HG03575 (cell line): ENCODE data around the gene CBARP.

Experiments
- ATAC-seq: cut with Tn5 transposase; IDR thresholded peaks from one replicate; pipeline ENCODE4 v1.9.1; 2021; ENCODE audit not compliant: unreplicated experiment, insufficient number of reproducible peaks, low FRiP score; ENCODE audit errors: extremely low read depth

CBARP gene

GRCh38 chr19:1237754-1238368, at the start of gene CBARP:
CBARP (minus strand) TSS chr19:1238005; CDS start chr19:1236100, 1,905 bp downstream.
- no peak for ATAC-seq

GRCh38 chr19:1286487-1287353, 48.9 kb upstream of the CBARP start:
- no peak for ATAC-seq

DNA sequence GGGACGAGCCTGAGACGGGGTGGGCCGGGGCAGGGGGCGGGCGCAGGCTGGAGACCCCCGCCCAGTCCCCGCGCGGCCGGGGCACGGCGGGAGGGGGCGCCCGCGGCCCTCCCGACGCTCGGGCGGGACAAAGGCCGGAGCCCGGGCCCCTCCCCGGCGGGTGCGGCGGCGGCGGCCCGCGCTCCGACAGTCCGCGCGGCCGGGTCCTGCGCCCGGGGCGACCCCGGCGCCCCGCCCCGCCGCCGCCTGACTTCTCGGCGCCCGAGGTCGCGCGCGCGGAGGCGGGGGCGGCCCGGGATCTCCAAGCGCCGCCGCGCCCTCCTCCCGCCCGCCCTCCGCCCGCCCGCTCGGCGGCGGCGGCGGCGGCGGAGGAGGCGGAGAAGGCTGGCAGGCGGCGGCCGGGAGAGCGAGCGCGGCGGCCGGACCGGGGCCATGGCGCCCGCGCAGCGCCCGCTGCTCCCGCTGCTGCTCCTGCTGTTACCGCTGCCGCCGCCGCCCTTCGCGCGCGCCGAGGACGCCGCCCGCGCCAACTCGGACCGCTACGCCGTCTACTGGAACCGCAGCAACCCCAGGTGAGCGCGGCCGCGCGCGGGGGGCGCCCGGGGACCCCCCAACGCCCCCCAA, 48.0 kb upstream of the CBARP start, which contains the start of gene EFNA2:
Gene EFNA2, plus strand, starts transcription at position 137 of the 624 bp plus-strand sequence. Its CDS starts 296 bp downstream, at position 433.
- ATAC-seq, result no peak

GRCh38 chr19:1284979-1285736, 47.4 kb upstream of the CBARP start:
- ATAC-seq, result no peak

- ATAC-seq, result no peak
These were observed 46.6 kb upstream of the CBARP start for GRCh38 chr19:1284293-1284978.

GRCh38 chr19:1283917-1284292, 46.1 kb upstream of the CBARP start:
- ATAC-seq, result no peak

DNA sequence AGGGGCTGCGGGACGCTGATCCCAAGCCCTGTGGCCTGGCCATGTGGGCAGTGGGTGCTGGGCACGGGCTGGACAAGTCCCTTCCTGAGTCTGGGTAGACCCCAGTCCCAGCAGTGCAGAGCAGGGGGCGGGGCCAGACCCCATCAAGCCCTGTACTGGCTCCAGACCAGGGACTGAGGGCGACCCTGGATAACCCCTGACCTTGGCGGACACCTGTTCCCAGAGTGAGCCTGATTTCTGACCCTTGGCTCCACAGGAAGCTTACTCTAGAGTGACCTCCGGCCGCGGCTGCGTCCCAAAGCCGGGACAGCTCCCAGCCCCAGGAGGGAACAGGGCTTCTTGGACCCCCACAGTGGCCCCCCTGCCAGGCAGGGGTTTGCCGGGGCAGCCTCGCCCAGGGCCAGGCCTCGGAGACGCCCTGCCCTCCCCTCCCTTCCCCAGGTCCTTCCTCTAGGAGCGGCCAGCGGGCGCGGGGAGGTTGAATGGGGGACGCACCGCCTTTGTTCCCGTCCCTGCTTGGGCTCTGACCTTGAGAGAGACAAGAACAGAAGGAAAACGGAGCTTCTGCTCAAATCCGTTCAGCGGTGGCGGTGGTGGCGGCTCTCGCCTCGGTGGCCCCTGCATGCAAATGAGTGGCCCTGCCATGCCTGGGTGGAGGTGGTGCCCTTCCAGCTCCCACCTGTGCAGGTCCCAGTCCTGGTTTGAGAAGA, 45.6 kb upstream of the CBARP start:
- ATAC-seq, result no peak

- no peak for ATAC-seq
These were observed 44.9 kb upstream of the CBARP start for GRCh38 chr19:1282588-1283206.

DNA sequence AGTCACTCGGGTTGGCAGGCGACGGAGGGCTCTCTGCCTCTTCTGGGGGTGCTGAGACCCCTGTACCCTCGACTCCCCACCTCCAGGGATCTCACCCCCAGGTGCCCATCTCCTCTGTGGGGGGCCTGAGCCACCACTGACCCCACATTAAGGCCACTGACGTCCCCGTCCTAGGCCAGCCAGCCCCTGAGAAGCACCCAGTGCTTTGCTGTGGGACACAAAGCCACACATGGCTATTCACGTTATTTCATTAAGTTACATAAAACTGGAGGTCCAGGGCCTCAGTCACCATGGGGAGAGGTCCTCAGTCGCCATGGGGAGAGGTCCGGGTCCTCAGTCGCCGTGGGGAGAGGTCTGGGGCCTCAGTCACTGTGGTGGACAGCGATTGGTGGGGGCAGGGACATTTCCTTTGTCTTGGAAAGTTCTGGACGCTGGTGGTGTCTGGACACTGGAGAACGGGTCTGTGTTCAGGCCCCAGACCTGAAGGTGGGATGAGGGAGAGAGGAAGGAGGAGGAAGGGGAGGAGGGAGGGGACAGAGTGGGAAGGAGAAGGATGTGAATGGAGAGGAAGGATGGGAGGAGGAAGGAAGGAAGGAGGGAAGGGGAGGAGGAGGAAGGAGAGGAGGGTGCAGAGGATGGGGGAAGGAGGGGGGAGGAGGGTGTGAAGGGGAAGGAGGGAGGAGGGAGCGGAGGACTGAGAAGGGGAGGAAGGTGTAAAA, 43.9 kb upstream of the CBARP start:
- ATAC-seq, result no peak

DNA sequence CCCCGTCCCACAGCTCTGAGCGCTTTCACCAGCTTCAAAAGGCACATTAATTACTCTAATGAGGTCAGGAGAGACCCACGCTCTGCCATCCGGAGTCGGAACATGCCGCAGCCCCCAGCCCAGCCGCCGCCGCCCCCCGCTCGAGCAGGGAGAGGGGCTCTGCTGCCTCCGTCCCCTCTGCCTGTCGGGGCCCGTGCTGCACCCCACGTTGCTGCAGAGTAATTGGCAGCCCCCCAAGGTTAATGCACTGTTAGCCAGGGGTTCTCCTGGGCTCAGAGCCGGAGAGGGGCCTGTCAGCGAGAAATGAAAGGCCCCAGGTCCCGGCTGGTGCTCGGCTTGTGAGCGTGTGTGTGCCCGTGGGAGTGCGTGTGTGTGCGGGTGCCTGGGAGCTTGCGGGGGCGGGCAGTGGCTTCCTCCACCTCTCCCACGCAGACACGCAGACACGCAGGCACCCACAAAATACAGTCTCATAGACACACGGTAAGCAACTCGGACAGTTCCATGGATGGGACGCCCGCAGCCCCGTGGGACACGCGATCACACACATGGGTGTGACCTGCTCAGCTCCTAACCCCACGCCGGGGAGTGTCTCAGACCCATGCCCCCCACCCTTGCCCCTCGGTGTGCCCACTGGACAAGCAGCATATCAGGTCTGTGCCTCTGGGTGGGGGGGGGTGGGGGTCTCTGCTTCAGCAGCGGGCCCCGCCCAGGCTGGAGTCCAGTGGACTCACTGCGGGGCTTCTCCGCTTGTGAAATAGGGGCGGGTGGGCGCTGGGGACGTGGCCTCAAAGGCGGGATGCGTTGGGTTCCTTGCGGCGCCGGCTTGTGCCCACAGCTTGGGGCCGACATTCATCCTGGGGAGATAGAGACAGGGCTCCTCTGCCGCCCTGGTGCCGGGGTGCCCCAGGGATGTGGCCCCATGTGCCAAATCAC, 43.1 kb upstream of the CBARP start:
- no peak for ATAC-seq

- ATAC-seq, result no peak
These were observed 42.1 kb upstream of the CBARP start for GRCh38 chr19:1279782-1280341.

DNA sequence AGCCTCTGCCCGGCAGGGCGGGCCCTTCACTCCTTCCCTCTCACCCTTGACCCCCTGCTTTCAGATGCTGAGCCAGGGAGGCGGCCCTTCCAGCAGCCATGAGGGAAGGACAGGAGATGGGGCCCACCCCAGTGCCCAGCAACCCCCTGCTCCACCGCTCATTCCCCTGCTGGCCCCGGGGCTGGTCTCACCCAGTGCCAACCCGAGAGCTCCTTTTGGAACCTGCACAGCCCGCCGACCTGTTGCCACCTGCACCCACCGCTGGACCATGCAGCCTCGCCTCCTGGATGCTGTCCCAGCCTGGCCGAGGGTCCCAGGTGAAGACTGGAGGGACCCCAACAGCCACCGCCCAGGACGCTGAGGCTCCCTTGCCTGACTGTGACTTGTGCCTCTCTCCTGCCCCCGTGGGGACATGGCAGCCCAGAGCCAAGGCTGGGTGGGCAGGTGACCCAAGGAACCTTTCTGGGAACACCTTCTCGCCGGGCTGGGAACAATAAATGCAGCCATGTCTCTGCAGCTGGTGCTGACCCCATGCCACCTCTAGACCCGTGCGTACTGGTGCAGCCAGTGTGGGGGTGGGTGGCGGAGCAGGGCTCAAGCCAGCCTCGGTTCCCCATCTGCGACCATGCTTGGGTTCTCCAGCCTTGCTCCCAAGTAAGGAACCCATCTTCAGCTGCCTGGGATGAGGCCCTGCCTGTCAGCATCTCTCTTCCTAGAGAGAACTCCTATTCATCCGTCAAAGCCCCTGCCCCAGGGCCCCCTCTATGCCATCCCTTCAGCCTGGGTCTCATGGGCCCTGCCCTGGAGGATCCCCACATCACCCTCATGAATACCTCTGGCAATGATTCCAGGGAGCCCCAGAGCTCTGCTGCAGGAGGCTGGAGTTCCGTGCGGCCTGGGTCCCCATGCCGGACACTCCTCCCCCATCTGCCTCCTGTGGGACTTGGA, 41.2 kb upstream of the CBARP start:
- no peak for ATAC-seq

- ATAC-seq, result no peak
These were observed 40.3 kb upstream of the CBARP start for GRCh38 chr19:1278074-1278473.

GRCh38 chr19:1277061-1277460, 39.3 kb upstream of the CBARP start:
- ATAC-seq, result no peak

DNA sequence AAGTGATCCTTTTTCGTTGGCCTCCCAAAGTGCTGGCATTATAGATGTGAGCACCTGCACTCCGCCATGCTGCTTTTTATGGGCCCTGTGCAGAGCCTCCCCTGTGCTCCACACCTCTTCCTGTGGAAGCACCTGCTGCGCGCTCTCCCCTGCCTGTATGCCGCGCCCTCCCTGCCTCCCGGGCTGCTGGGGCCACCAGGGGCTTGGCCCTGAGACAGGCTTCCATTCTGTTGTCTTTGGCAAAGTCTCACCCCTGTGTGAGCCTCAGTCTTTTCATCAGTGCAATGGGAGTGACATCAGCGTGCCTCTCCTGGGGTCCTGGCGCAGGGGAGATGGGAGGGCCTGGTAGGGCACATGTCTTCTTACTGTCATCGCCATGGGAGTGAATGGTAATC, 38.8 kb upstream of the CBARP start:
- no peak for ATAC-seq
